Peyer's patch (tissue), 4 donors: Measurements from ENCODE around the gene CFAP61. TPM values are rescaled to one million over a fixed set of nuclear protein-coding genes. Genes with fewer than 3 reads are reported as not detected.

ENCODE experiments used
- DNase-seq, 3 donors: peaks; one replicate each; pipeline ENCODE4 v3.0.0-alpha.2; 2017 to 2019
- H3K27ac ChIP-seq, 4 donors: fragments of 200-600 bp; sonication (generic); one replicate each; pipeline ENCODE4 v1.5.1; 2016 to 2019
- H3K27me3 ChIP-seq, 2 donors: fragments of 200-600 bp; sonication (generic); one replicate each; pipeline ENCODE4 v1.5.1; 2019
- H3K36me3 ChIP-seq, 3 donors: fragments of 200-600 bp; sonication (generic); one replicate each; pipeline ENCODE4 v1.5.1; 2016 to 2019
- H3K4me1 ChIP-seq, 4 donors: fragments of 200-600 bp; sonication (generic); one replicate each; pipeline ENCODE4 v1.5.1; 2016 to 2019
- H3K4me3 ChIP-seq, 4 donors: fragments of 200-600 bp; sonication (generic); 1 replicate in 3 of 4; 2 replicates in 1 of 4; pipeline ENCODE4 v1.5.1; 2016 to 2019; ENCODE audit warnings: mild to moderate bottlenecking in 1 of 4
- H3K9me3 ChIP-seq, 4 donors: fragments of 200-600 bp; sonication (generic); one replicate each; pipeline ENCODE4 v1.5.1; 2016 to 2019; ENCODE audit warnings: mild to moderate bottlenecking in 1 of 4
- POLR2A ChIP-seq, 2 donors: fragments of 450-650 bp; IDR thresholded peaks; one replicate each; pipeline ENCODE4 v1.5.1; 2017; ENCODE audit warnings: antibody characterized with exemption in 2 of 2, mild to moderate bottlenecking in 2 of 2, moderate library complexity in 2 of 2
- total RNA-seq, 4 donors: library from RNA; depleted of rRNA; stranded (reverse); fragments of >200 nt; gene quantifications; one replicate each; pipeline ENCODE4 v1.1.0, GENCODE V29; 2016
- TF ChIP-seq, protein P1 (sequence below), 6 experiments: fragments of 450-650 bp in 4 of 6; fragments of 200-600 bp in 2 of 6; sonication (generic) in 1 of 6; IDR thresholded peaks; one replicate each; pipeline ENCODE4 v1.5.1; 2017 to 2019; ENCODE audit warnings: antibody characterized with exemption in 6 of 6, mild to moderate bottlenecking in 3 of 6, moderate library complexity in 1 of 6

CFAP61 gene
- total RNA-seq, 4 donors from 2014 or later = not detected

DNA sequence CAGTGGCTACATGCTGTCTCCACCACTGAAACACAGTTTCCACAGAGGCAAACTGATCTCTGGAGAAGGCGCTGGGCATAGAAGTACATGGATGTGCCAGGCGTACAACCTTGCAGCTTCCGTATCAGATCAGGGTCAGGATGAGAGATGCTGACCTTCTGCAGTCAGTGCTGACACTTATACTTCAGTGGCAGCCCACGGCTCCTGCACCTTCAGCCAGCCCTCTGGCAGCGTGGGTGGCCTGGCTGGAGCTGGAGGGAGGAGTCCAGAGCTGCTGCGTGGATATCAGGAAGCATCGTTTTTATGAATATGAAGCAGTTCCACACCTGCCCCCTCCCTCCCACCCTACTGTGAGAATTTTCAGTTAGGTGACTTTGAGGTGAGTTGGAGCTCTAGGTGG is 149.3 kb downstream of the CFAP61 start:
- Histone ChIP-seq H3K27me3 (no peaks in the 10 kb centered on the region), H3K4me1 (no peaks in the 10 kb centered on the region), H3K9me3 (no peaks in the 10 kb centered on the region), H3K4me3 (no peak overlapping the region), H3K36me3 (no peaks in the 10 kb centered on the region), H3K27ac (no peak overlapping the region)
- DNase-seq = no peak
- no peak for TF ChIP-seq POLR2A (IDR thresholded peaks at IDR 0.05)
- TF ChIP-seq, protein P1, sequence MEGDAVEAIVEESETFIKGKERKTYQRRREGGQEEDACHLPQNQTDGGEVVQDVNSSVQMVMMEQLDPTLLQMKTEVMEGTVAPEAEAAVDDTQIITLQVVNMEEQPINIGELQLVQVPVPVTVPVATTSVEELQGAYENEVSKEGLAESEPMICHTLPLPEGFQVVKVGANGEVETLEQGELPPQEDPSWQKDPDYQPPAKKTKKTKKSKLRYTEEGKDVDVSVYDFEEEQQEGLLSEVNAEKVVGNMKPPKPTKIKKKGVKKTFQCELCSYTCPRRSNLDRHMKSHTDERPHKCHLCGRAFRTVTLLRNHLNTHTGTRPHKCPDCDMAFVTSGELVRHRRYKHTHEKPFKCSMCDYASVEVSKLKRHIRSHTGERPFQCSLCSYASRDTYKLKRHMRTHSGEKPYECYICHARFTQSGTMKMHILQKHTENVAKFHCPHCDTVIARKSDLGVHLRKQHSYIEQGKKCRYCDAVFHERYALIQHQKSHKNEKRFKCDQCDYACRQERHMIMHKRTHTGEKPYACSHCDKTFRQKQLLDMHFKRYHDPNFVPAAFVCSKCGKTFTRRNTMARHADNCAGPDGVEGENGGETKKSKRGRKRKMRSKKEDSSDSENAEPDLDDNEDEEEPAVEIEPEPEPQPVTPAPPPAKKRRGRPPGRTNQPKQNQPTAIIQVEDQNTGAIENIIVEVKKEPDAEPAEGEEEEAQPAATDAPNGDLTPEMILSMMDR (IDR thresholded peaks at IDR 0.05) = no peak

- H3K36me3 ChIP-seq = no peaks in the 10 kb centered on the region
- no peak for TF ChIP-seq POLR2A (IDR thresholded peaks at IDR 0.05)
- TF ChIP-seq, protein P1 (IDR thresholded peaks at IDR 0.05) = no peak
- no peaks in the 10 kb centered on the region for H3K9me3 ChIP-seq
- H3K27me3 ChIP-seq = no peaks in the 10 kb centered on the region
- DNase-seq = no peak
- no peak overlapping the region for H3K27ac ChIP-seq
- H3K4me3 ChIP-seq = no peak overlapping the region
- H3K4me1 ChIP-seq = no peaks in the 10 kb centered on the region
Observed at GRCh38 chr20:20202768-20203167, 150.4 kb downstream of the CFAP61 start.

DNA sequence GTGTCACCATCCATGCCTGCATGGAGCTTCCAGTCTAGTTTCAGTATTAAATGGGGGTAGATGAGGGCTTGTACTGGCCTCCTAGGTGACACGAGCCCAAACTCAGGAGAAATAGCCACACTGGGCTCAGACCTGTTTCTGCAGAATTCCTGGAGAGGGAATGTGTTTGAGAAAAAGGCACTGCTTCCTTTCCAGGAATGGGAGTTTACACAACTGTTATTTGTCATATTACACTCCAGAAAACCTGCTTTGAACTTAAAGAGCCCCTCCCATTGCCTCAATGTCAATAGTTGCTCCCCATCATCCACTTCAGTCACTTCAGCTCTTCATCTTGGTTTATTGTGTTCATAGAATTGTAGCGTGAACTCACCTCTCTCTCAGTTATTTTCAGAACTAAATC is 151.5 kb downstream of the CFAP61 start:
- H3K4me1 ChIP-seq = no peaks in the 10 kb centered on the region
- no peaks in the 10 kb centered on the region for H3K27me3 ChIP-seq
- no peak overlapping the region for H3K4me3 ChIP-seq
- no peak overlapping the region for H3K27ac ChIP-seq
- H3K9me3 ChIP-seq = no peaks in the 10 kb centered on the region
- H3K36me3 ChIP-seq = no peaks in the 10 kb centered on the region
- TF ChIP-seq, protein P1 (IDR thresholded peaks at IDR 0.05) = no peak
- no peak for TF ChIP-seq POLR2A (IDR thresholded peaks at IDR 0.05)
- no peak for DNase-seq

GRCh38 chr20:20204256-20204655 is 151.9 kb downstream of the CFAP61 start:
- DNase-seq = no peak
- Histone ChIP-seq H3K4me1 (no peaks in the 10 kb centered on the region), H3K4me3 (no peak overlapping the region), H3K36me3 (no peaks in the 10 kb centered on the region), H3K27me3 (no peaks in the 10 kb centered on the region), H3K27ac (no peak overlapping the region), H3K9me3 (no peaks in the 10 kb centered on the region)
- TF ChIP-seq, protein P1 (IDR thresholded peaks at IDR 0.05) = no peak
- no peak for TF ChIP-seq POLR2A (IDR thresholded peaks at IDR 0.05)

- TF ChIP-seq, protein P1 (IDR thresholded peaks at IDR 0.05) = no peak
- TF ChIP-seq POLR2A (IDR thresholded peaks at IDR 0.05) = no peak
- H3K36me3 ChIP-seq = no peaks in the 10 kb centered on the region
- DNase-seq = no peak
- no peak overlapping the region for H3K4me3 ChIP-seq
- no peak overlapping the region for H3K27ac ChIP-seq
- H3K9me3 ChIP-seq = no peaks in the 10 kb centered on the region
- no peaks in the 10 kb centered on the region for H3K27me3 ChIP-seq
- H3K4me1 ChIP-seq = no peaks in the 10 kb centered on the region
Observed at GRCh38 chr20:20205141-20205861, 153.0 kb downstream of the CFAP61 start.
